Lower leg skin (tissue), 4 donors: ENCODE data around the gene FBXO31. TPM values are rescaled to one million over a fixed set of nuclear protein-coding genes. Genes with fewer than 3 reads are reported as not detected.

Experiments used
- DNase-seq, 2 donors: peaks; one replicate each; pipeline ENCODE4 v3.0.0-alpha.2; 2019; ENCODE audit warnings: low spot score in 2 of 2
- H3K4me3 ChIP-seq: fragments of 200-600 bp; sonication (generic); 2 replicates; pipeline ENCODE4 v1.5.1; 2017; ENCODE audit warnings: mild to moderate bottlenecking, low read depth; ENCODE audit not compliant: poor library complexity, severe bottlenecking
- CTCF ChIP-seq, 3 donors: fragments of 450-650 bp; IDR thresholded peaks; one replicate each; pipeline ENCODE4 v1.5.1; 2016; ENCODE audit warnings: antibody characterized with exemption in 3 of 3, mild to moderate bottlenecking in 3 of 3, moderate library complexity in 2 of 3
- POLR2A ChIP-seq, 2 donors: fragments of 450-650 bp; IDR thresholded peaks; one replicate each; pipeline ENCODE4 v1.6.1; 2016 to 2017; ENCODE audit warnings: antibody characterized with exemption in 2 of 2, mild to moderate bottlenecking in 1 of 2, moderate library complexity in 1 of 2
- WGBS, 2 donors: methylation state at CpG; one replicate each; pipeline ENCODE4 v1.1.5; 2018; 5-methylcytosine and 5-hydroxymethylcytosine counted together
- intact Hi-C: fragments of 100-400 bp; cut with DNase I; formaldehyde crosslinking; loops from one replicate; pipeline ENCODE4 v1.15.0; 2023; ENCODE audit warnings: low total_unique reads
- total RNA-seq, 4 donors: library from RNA; depleted of rRNA; stranded (reverse); fragments of >200 nt; gene quantifications; one replicate each; pipeline ENCODE4 v1.1.0, GENCODE V29; 2016

FBXO31 gene
- total RNA-seq, 4 donors from 2014 or later: 64.3 to 127 (median 84.1) TPM

GRCh38 chr16:87310610-87311009 is 73.0 kb downstream of the FBXO31 start:
- intact Hi-C loops: no loop called here
- 90 to 92% methylated on average over 7 of the region's 7 CpGs for WGBS, 2 donors
- TF ChIP-seq CTCF (IDR thresholded peaks at IDR 0.05) (no peak), POLR2A (IDR thresholded peaks at IDR 0.05) (no peak)
- DNase-seq: no peak
- H3K4me3 ChIP-seq: no peak overlapping the region

GRCh38 chr16:87309620-87310525 is 73.7 kb downstream of the FBXO31 start:
- no peak overlapping the region for H3K4me3 ChIP-seq
- intact Hi-C loops: no loop called here
- WGBS, 2 donors: 87 to 94% methylated on average over 5 of the region's 5 CpGs
- peak in 1 of 2 donors; percentile 72 for DNase-seq
- TF ChIP-seq CTCF (IDR thresholded peaks at IDR 0.05) (no peak), POLR2A (IDR thresholded peaks at IDR 0.05) (no peak)

GRCh38 chr16:87308826-87309225 is 74.8 kb downstream of the FBXO31 start:
- WGBS, 2 donors: 84 to 95% methylated on average over 4 of the region's 4 CpGs

GRCh38 chr16:87306516-87306915 is 77.1 kb downstream of the FBXO31 start:
- no peak for TF ChIP-seq CTCF (IDR thresholded peaks at IDR 0.05)
- no peak for TF ChIP-seq POLR2A (IDR thresholded peaks at IDR 0.05)
- 32 to 38% methylated on average over 3 of the region's 3 CpGs for WGBS, 2 donors
- no peak overlapping the region for H3K4me3 ChIP-seq
- intact Hi-C loops: loop anchor here (1.0 kb wide), 1 partner anchor 19 kb away; no protein-coding TSS in a partner anchor
- no peak for DNase-seq

More at GRCh38 chr16:87308826-87309225, 74.8 kb downstream of the FBXO31 start:
- H3K4me3 ChIP-seq: no peak overlapping the region
- no peak for TF ChIP-seq POLR2A (IDR thresholded peaks at IDR 0.05)
- TF ChIP-seq CTCF (IDR thresholded peaks at IDR 0.05): no peak
- intact Hi-C loops: no loop called here
- no peak for DNase-seq

DNA sequence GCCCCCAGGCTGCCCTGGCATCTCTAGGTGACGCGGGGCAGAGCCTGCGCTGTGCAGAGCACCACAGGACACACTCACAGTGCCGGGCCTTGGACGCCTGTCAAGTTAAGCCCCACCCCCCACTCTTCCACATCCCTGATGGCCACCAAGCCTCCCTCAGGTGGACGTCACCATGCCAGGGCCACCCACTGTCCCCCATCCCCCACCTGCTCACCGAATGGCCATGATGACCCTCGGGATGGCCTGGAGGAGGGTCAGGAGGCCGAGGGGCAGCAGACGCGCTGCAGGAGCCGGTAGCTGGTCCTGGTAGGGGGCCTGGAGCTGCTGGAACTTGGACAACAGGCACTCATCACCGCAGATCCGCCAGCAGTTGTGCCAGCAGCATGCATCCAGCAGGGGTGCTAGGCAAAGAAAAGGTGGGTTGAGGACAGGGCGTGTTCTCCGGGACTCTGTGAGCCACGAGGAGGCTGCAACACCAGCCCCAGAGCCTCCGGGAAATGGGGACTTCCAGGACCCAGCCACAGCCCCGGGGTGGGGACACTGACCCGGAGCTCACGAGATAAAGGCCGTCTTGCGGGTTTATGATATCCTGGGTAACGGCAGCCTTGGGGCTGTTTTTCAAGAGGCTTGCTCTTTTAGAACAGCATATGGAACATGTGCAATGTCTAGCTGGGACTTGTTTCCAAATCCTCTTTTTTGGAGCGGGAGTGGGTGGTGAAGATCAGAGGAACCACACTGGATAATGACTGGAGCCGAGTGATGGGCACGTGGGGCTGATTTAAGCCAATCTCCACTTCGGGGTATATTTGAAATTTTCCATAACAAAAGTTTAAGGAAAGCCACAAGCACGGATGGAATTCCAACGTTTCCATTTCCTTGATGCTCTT is 77.8 kb downstream of the FBXO31 start:
- WGBS, 2 donors: 30 to 36% methylated on average over 23 to 30 of the region's 30 CpGs
- intact Hi-C loops: loop anchor here (1.0 kb wide), 1 partner anchor 20 kb away; no protein-coding TSS in a partner anchor
- TF ChIP-seq CTCF (IDR thresholded peaks at IDR 0.05) (no peak), POLR2A (IDR thresholded peaks at IDR 0.05) (no peak)
- no peak overlapping the region for H3K4me3 ChIP-seq
- DNase-seq: no peak
